HG03558 (cell line): ENCODE data around the gene ZNF506.
A peak's percentile ranks its signal among the peaks of the same experiment; 100 is the strongest.
"Not testable (repeated sequence)": the region's sequence is repeated elsewhere in the genome, so short reads cannot be mapped to it uniquely, and the experiment has no call there.

Source experiments
- ATAC-seq: cut with Tn5 transposase; IDR thresholded peaks from one replicate; pipeline ENCODE4 v1.9.1; 2021; ENCODE audit warnings: moderate number of reproducible peaks; ENCODE audit not compliant: unreplicated experiment; ENCODE audit errors: extremely low read depth

Gene ZNF506

DNA sequence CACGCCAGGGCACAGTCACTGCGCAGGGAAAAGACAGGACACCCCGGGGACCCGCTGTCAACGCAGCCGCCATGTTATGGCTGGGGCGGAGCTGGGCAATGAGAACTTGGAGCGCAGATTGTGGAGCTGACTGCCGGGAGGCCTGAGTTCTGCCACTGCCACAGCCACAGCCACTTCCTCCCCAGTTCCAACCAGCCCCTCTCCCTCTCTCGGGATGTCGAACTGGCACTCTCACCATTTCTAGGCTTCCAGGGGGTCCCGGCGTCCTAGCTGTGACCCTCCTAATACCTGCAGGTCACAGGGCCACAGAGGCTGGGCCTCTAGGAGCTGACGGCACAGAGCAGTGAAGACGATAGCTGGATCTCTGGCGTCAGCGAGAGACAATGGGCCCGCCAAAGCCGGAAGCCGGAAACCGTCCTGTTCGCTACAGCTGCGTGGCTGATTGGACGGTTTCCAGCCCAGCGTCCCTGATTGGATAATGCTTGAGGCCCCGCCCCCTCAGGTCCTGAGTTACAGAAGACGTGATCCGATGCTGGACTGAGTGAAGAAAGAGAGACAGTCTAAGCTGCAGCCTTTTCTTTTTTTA is at the start of gene ZNF506:
Gene ZNF506 (minus strand): TSS at position 385 of the 586 bp plus-strand sequence. CDS start 147 bp downstream, at position 238.
- no peak for ATAC-seq

DNA sequence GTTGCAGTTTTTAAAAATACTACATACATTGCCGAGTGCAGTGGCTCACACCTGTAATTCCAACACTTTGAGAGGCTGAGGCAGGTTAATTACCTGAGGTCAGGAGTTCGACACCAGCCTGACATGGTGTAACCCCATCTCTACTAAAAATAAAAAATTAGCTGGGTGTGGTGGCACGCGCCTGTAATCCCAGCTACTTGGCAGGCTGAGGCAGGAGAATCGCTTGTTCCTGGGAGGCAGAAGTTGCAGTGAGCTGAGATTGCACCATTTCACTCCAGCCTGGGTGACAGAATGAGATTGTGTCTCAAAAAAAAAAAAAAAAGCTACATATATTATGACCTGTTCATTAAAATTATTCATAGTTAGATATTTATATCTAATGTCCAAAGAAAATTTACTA is 48.5 kb upstream of the ZNF506 start:
- ATAC-seq: not testable (repeated sequence)

DNA sequence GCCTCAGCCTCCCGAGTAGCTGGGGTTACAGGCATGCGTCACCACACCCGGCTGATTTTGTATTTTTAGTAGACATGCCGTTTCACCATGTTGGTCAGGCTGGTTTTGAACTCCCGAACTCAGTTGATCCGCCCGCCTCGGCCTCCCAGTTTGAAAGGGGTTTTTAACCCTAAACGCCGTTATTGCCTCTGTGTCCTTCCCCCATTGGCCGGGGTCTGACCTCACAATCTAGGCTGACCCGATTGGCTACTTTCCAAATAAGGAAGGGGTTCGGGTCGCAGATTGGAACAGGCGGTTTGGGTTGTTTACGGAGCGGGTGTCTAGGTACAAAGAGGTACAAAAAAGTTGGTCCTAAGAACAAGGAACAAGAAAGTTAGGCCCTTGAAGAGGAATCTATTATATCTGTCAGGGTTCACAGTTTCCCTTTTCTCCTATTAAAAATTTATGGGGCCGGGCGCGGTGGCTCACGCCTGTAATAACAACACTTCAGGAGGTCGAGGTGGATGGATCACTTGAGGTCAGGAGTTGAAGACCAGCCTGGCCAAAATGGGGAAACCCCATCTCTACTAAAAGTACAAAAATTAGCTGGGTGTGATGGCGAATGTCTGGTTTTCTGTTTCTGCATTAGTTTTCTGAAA is 45.2 kb upstream of the ZNF506 start:
- ATAC-seq: no peak

DNA sequence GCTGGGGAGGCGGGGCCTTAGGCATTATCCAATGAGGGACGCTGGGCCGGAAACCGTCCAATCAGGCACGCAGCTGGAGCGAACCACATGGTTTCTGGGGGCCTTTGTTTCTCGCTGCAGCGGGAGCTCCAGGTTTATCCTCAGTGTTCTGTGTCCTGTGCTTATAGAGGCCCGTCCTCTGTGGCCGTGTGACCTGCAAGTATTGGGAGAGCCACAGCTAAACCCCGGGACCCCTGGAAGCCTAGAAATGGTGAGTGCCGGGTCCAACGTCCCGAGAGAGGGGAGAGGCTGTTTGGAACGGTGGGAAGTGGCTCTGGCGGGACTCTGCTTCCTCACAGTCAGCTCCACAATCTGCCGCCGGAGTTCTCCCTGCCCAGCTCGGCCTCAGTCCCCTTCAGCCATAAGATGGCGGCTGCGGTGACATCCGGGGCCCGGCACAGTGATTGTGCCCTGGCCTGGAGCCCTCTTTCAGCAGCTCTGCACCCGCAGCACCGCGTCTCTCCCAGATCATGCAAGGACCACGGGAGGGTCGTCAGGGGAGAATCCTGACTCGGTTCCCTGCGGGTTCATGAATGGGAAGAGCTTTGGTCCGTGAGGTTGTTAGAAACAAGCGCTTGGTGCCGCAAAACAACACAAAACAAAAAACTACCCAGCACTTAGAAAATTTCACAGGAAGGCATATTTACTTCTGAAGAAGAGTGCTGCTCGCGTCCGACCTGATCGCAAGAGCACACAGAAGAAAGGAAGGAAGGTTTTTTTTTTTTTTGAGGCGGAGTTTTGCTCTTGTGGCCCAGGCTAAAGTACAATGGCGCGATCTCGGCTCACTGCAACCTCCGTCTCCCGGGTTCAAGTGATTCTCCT is 44.4 kb upstream of the ZNF506 start, which contains the start of gene ZNF253:
Gene ZNF253 (plus strand): TSS at position 133 of the 861 bp plus-strand sequence. CDS start 115 bp downstream, at position 248.
- peak; percentile 83 for ATAC-seq

DNA sequence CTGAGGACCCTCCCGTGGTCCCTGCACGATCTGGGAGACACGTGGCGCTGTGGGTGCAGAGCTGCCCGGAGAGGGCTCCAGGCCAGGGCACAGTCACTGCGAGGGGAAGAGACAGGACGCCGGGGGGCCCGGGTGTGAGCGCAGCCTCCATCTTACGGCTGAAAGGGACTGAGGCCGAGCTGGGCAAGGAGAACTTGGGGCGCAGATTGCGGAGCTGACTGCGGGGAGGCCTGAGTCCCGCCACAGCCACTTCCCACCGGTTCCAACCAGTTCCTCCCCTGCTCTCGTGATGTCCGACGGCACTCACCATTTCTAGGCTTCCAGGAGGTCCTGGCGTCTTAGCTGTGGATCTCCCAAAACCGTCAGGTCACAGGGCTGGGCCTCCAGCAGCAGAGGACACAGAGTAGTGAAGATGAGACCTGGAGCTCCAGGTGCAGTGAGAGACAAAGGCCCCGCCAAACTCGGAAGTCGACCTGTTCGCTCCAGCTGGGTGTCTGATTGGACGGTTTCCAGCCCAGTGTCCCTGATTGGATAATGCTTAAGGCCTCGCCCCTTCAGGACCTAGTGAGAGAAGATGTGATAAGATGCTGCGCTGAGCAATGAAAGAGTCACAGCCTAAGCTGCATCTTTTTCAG is 39.3 kb upstream of the ZNF506 start:
- ATAC-seq: no peak

DNA sequence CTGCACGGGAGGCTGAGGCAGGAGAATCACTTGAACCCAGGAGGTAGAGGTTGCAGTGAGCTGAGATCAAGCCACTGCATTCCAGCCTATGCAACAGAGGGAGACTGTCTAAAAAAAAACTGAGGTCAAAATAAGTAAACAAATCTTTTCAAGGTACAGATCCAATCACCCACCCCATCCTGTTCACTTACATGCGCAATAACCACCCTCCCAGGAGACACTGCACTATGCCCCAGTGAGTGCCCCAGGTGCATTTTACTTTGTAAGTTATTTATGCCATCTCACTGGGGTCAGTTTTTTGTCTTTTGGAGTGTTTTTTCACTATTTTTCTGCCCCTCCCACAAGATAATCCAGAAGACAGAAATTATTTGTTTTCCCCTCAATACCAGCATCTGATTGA is 37.2 kb upstream of the ZNF506 start:
- ATAC-seq: no peak

DNA sequence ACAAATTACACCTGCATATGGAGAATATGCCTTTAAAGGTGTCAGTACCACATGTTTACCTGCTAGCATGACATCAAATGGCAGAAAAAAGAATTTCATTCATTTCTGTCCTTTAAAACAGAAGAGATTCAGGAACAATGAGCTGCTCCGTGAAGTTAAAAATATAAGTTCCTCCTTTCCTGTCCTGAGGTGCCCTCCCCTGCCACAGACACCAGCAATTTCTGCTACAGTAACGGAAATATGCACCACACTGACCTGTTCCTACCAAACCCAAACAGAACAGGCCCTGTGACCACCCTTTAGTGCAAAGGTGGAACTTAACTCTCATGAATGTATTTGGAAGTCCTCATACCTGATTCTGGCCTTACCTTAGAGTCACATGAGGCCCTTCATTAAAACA is 30.2 kb upstream of the ZNF506 start:
- not testable (repeated sequence) for ATAC-seq

DNA sequence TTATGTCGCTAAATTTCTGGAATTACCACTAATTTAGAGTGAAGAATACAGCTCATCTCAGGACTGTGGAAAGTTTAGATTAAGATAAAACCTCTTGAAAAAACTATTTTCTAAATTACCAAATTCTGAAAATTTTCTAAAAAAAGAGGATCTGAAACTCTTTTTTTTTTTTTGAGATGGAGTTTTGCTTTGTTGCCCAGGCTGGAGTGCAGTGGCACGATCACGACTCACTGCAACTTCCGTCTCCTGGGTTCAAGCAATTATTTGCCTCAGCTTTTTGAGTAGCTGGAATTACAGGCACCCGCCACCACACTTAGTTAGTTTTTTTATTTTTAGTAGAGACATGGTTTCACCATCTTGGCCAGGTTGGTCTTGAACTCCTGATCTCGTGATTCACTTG is 27.5 kb upstream of the ZNF506 start:
- no peak for ATAC-seq

DNA sequence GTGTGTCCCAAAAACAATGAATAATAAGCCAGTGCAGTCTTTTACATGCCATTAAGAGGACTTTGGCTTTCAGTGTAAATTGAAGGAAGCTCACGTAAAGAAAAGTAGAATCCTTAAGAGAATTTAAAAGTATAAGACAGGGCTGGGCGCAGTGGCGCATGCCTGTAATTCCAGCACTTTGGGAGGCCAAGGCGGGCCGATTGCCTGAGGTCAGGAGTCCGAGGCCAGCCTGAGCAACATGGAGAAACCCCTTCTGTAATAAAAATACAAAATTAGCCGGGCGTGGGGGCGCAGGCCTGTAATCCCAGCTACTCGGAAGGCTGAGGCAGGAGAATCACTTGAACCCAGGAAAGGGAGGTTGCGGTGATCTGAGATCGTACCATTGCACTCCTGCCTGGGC is 26.2 kb upstream of the ZNF506 start:
- no peak for ATAC-seq

DNA sequence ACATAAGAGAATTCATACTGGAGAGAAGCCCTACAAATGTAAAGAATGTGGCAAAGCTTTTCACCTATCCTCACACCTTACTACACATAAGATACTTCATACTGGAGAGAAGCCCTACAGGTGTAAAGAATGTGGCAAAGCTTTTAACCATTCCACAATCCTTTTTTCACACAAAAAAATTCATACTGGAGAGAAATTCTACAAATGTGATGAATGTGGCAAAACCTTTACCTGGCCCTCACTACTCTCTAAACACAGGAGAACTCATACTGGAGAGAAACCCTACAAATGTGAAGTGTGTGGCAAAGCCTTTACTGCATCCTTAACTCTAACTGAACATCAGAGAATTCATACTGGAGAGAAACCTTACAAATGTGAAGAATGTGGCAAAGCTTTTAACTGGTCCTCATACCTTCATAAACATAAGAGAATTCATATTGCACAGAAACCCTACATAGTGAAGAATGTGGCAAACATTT is 14.0 kb upstream of the ZNF506 start:
- ATAC-seq: no peak

DNA sequence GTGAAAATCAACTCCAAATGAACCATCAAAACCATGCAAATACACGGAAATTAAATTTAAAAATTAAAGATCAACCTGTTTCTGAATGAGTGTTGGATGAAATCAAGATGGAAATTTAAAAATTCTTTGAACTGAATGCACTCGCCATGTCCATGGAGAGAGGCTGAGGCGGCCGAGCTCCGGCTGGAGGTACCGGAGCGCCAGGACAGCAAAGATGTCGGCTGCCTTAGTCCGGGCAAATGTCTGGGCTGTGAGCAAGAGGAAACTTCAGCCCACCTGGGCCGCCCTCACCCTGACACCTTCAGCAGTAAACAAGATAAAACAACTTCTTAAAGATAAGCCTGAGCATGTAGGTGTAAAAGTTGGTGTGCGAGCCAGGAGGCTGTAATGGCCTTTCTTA is 5.3 kb upstream of the ZNF506 start:
- ATAC-seq: no peak

DNA sequence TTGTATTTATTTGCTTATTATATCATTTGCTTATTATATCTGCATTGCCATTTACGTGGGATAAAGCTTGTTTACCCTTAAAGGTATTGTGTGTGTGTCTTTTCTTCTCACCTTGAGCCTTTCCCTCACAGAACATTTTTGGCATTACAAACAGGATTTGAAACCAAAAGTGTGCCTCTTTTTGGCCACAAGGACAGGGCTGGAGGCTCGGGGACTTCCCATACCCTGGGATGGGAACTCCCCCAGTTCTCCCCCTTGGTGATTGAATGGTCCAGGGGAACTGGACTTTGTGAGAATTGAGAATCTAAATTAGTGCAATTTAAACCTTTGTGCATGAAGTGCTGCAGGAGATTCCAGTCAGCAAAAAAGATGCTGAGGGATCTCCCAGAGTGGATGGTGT is 2.4 kb upstream of the ZNF506 start:
- ATAC-seq: no peak

DNA sequence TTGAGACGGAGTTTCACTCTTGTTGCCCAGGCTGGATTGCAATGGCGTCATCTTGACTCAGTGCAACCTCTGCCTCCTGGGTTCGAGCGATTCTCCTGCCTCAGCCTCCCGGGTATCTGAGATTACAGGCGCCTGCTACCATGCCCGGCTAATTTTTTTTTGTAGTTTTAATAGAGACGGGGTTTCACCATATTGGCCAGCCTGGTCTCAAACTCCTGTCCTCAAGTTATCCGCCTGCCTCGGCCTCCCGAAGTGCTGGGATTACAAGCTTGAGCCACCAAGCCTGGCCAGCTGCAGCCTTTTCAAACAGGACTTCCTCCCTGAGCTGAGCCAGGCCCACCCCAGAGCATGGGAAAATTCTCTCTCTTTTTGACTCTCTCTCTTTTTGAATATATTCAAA is 426 bp upstream of the ZNF506 start:
- not testable (repeated sequence) for ATAC-seq

DNA sequence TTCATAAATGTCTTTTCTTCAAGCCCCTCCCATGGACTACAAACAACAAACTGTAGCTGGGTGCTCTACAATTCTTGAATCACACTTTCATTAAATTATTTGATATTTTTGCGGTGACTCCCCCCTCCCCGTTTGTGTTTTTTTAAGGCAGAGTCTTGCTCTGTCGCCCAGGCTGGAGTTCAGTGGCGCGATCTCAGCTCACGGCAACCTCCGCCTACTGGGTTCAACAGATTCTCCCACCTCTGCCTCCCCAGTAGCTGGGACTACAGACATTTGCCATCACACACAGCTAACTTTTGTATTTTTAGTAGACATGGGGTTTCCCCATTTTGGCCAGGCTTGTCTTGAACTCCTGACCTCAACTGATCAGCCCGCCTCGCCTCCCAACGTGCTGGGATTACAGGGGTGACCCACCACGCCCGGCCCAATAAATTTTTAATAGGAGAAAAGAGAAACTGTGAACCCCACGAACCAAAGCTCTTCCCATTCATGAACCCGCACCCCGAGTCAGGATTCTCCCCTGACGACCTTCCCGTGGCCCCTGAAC is 703 bp downstream of the ZNF506 start:
- ATAC-seq: no peak

DNA sequence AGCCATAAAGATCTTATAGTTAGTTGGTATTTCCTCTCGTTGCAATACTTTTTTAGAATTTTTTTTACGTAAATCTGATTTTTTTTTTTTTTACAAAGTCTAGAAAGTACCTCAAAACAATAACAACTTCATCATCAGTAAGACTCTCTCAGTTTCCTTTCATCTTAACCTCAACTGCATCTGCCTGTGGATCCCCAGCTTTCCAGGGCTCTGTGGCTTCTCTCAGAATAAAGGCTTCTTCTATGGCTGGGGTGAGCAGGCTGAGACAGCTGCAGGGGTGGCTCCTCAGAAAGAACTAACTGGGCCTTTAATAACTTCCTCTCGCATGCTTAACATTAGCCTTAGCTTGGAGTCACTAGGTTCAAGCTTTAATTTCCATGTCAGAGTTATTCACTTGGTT is 4.2 kb downstream of the ZNF506 start:
- ATAC-seq: no peak

DNA sequence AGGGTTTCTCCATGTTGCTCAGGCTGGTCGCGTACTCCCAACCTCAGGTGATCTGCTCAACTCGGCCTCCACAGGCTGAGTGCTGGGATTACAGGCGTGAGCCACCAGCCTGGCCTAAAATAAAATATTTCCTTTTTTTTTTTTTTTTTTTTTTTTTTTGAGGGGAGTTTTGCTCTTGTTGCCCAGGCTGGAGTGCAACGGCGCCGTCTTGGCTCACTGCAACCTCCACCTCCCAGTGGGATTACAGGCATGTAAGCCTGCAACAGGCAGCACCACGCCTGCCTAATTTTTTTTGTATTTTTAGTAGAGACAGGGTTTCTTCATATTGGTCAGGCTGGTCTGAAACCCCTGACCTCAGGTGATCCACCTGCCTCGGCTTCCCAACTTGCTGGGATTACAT is 4.9 kb downstream of the ZNF506 start:
- no peak for ATAC-seq

DNA sequence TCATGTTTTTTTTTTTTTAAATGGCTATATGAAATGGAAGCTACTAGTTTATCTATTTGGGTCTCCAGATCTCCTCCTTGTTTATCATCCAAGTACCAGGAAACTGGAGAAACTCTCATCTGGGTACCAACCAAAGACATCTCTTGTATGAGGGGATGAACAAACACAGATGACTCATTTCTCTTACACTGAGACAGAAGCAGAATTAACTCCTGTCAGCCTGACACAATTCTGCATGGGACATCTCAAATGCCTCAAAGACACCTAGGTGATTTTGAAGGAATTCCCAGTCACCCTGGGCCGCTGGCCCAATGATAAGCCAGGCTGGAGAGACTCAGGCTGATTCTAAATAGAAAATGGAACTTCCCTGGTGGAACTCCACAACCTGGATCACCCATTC is 9.6 kb downstream of the ZNF506 start:
- ATAC-seq: not testable (repeated sequence)

DNA sequence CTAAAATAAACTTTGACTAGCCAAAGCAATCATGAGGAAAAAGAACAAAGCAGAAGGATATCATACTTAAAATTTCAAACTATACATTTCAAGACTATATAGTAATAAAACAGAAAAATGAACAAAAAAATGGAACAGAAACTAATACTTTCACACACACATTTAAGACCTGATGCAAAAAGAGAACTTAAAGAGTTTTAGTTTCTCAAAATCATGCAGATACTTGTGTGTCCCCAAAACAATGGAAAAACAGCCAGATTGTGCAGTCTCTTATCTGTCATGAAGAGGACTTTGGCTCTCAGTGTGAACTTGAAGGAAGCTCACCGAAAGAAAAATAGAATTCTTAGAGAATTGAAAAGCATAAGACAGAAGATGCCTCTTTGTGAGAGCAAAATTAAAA is 16.1 kb downstream of the ZNF506 start:
- ATAC-seq: no peak

DNA sequence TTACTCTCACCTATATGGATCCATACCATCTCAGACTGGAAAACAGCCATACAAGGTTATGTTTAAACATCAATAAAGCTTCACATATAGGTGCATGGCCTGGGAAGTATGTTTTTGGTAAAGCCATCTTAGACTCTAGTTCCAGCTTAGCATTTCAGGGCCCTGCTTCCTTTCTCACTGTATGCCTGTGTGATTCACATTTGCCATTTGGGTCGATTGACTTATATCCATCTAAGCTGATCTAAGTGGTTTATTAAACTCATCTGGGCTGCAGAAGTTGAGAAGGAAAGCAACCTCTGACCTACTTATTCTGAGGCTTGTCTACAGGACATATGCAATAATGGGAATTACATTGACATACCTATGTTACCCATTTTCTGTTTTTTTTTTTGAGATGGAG is 33.5 kb downstream of the ZNF506 start:
- ATAC-seq: no peak

DNA sequence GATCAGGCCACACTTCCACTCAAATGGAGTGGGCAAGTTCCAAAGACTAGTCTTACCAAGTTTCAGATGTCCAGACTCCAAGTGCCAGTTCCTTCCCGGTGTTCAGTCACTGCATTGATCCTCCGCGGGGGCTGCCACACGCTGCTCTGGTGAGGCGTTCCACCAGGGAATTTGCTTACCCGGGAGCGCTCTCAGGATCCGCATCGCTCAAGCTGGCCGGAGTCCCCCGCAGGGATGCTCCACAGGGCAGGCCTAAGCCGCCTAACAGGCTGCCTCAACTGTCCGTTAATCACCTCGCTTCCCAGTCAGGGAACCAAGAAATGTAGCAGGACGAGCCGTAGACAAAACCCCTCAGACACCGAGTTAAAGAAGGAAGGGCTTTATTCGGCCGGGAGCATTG is 36.1 kb downstream of the ZNF506 start:
- not testable (repeated sequence) for ATAC-seq
